Measurements from ENCODE around the gene RCAN3. TPM values are rescaled to one million over a fixed set of nuclear protein-coding genes. Genes with fewer than 3 reads are reported as not detected.
A peak's percentile ranks its signal among the peaks of the same experiment; 100 is the strongest.

The RCAN3 gene
- total RNA-seq, 1 experiment from 2014 or later: 25.6 TPM

DNA sequence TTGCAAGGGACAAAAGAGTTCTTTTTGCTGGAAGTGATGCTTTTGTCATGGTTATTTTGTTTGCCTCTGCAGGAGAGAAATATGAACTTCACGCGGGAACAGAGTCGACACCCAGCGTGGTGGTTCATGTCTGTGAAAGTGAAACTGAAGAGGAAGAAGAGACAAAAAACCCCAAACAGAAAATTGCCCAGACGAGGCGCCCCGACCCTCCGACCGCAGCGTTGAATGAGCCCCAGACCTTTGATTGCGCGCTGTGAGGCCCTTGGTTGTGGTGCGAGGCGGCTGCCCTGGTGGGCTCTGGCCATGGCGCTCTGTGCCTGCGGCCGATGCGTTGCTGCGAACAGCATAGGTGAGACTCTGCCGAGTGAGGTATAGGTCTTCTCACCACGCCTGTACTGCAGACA is 32.4 kb downstream of the RCAN3 start:
- Histone ChIP-seq H3K27me3 (ENCODE audit: low read length) (no peaks in the 10 kb centered on the region), H3K9me3 (ENCODE audit: low read length) (no peaks in the 10 kb centered on the region), H3K4me3 (ENCODE audit: low read length) (no peak overlapping the region), H2AFZ (ENCODE audit: low read length) (no peak overlapping the region), H3K9me2 (replicated peaks; ENCODE audit: low read length) (no peaks in the 10 kb centered on the region), H3K27ac (ENCODE audit: low read length) (no peak overlapping the region), H3K9ac (ENCODE audit: low read length) (no peak overlapping the region), H4K20me1 (ENCODE audit: low read length) (no peaks in the 10 kb centered on the region), H3K4me1 (ENCODE audit: insufficient read depth, low read length) (peaks cover 4% of the 10 kb centered on the region; the same call in 1 of the 2 replicates), H3K4me2 (ENCODE audit: low read length) (no peak overlapping the region), H3K36me3 (ENCODE audit: low read depth, low read length) (peaks cover 6% of the 10 kb centered on the region; the same call in 1 of the 2 replicates), H3K79me2 (ENCODE audit: low read length) (no peaks in the 10 kb centered on the region), H3F3A (ENCODE audit: low read length, unreplicated experiment) (no peaks in the 10 kb centered on the region)
- DNase-seq (no peak), ATAC-seq (no peak)
- POLR2A ChIA-PET (ENCODE audit: unreplicated experiment): no interaction called here
- CTCF ChIA-PET: no interaction called here
- TF ChIP-seq, protein P1, sequence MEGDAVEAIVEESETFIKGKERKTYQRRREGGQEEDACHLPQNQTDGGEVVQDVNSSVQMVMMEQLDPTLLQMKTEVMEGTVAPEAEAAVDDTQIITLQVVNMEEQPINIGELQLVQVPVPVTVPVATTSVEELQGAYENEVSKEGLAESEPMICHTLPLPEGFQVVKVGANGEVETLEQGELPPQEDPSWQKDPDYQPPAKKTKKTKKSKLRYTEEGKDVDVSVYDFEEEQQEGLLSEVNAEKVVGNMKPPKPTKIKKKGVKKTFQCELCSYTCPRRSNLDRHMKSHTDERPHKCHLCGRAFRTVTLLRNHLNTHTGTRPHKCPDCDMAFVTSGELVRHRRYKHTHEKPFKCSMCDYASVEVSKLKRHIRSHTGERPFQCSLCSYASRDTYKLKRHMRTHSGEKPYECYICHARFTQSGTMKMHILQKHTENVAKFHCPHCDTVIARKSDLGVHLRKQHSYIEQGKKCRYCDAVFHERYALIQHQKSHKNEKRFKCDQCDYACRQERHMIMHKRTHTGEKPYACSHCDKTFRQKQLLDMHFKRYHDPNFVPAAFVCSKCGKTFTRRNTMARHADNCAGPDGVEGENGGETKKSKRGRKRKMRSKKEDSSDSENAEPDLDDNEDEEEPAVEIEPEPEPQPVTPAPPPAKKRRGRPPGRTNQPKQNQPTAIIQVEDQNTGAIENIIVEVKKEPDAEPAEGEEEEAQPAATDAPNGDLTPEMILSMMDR (conservative IDR thresholded peaks at IDR 0.05; ENCODE audit: low read depth, low read length): no peak
- no peak for TF ChIP-seq EZH2phosphoT487 (IDR thresholded peaks at IDR 0.05; ENCODE audit: borderline replicate concordance, low read length)
- TF ChIP-seq EZH2 (IDR thresholded peaks at IDR 0.05; ENCODE audit: low read length, unreplicated experiment): no peak
- no TSS peak for BruUV-seq (replicated peaks)
- intact Hi-C loops (cut with micrococcal nuclease): no loop called here

DNA sequence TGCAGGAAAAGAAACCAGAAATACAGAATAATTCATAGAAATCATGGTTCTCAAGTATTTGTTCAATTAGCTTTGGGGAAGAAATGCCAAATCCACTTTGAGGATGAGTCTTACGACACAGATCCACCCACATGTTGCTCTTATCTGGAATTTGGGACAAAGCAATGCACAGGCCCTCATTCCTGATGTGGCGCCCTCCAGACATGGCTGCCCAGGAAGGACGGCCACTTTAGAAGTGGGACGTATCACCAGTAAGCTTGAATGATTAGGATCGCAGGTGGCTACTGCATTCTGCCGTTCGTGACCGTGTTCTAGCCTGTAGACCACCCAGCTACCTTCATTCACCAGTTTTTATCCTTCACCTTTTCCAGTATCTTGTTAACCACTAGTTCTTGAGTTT is 33.1 kb downstream of the RCAN3 start:
- Histone ChIP-seq H3K27me3 (ENCODE audit: low read length) (no peaks in the 10 kb centered on the region), H3K9me3 (ENCODE audit: low read length) (no peaks in the 10 kb centered on the region), H2AFZ (ENCODE audit: low read length) (no peak overlapping the region), H4K20me1 (ENCODE audit: low read length) (no peaks in the 10 kb centered on the region), H3F3A (ENCODE audit: low read length, unreplicated experiment) (no peaks in the 10 kb centered on the region), H3K27ac (ENCODE audit: low read length) (no peak overlapping the region), H3K9ac (ENCODE audit: low read length) (no peak overlapping the region), H3K9me2 (replicated peaks; ENCODE audit: low read length) (no peaks in the 10 kb centered on the region), H3K4me1 (ENCODE audit: insufficient read depth, low read length) (peaks cover 12% of the 10 kb centered on the region), H3K4me2 (ENCODE audit: low read length) (no peak overlapping the region), H3K79me2 (ENCODE audit: low read length) (no peaks in the 10 kb centered on the region), H3K4me3 (ENCODE audit: low read length) (no peak overlapping the region), H3K36me3 (ENCODE audit: low read depth, low read length) (peaks cover 6% of the 10 kb centered on the region; the same call in 1 of the 2 replicates)
- intact Hi-C loops (cut with micrococcal nuclease): no loop called here
- DNase-seq (no peak), ATAC-seq (no peak)
- CTCF ChIA-PET: no interaction called here
- TF ChIP-seq EZH2phosphoT487 (IDR thresholded peaks at IDR 0.05; ENCODE audit: borderline replicate concordance, low read length): no peak
- no peak for TF ChIP-seq EZH2 (IDR thresholded peaks at IDR 0.05; ENCODE audit: low read length, unreplicated experiment)
- TF ChIP-seq, protein P1 (conservative IDR thresholded peaks at IDR 0.05; ENCODE audit: low read depth, low read length): no peak
- TSS peak; percentile 16 for BruUV-seq (replicated peaks)
- POLR2A ChIA-PET (ENCODE audit: unreplicated experiment): no interaction called here

- no peaks in the 10 kb centered on the region for H3K79me2 ChIP-seq (ENCODE audit: low read length)
- no peaks in the 10 kb centered on the region for H3F3A ChIP-seq (ENCODE audit: low read length, unreplicated experiment)
- peaks cover 6% of the 10 kb centered on the region; the same call in 1 of the 2 replicates for H3K36me3 ChIP-seq (ENCODE audit: low read depth, low read length)
- POLR2A ChIA-PET (ENCODE audit: unreplicated experiment): no interaction called here
- intact Hi-C loops (cut with micrococcal nuclease): no loop called here
- H2AFZ ChIP-seq (ENCODE audit: low read length): no peak overlapping the region
- no peak overlapping the region for H3K4me3 ChIP-seq (ENCODE audit: low read length)
- ATAC-seq: no peak
- no TSS peak for BruUV-seq (replicated peaks)
- DNase-seq: no peak
- CTCF ChIA-PET: no interaction called here
- no peaks in the 10 kb centered on the region for H3K9me3 ChIP-seq (ENCODE audit: low read length)
- no peaks in the 10 kb centered on the region for H3K27me3 ChIP-seq (ENCODE audit: low read length)
- peaks cover 17% of the 10 kb centered on the region for H3K4me1 ChIP-seq (ENCODE audit: insufficient read depth, low read length)
- H3K9me2 ChIP-seq (replicated peaks; ENCODE audit: low read length): no peaks in the 10 kb centered on the region
- no peak for TF ChIP-seq EZH2phosphoT487 (IDR thresholded peaks at IDR 0.05; ENCODE audit: borderline replicate concordance, low read length)
- TF ChIP-seq, protein P1 (conservative IDR thresholded peaks at IDR 0.05; ENCODE audit: low read depth, low read length): no peak
- H4K20me1 ChIP-seq (ENCODE audit: low read length): no peaks in the 10 kb centered on the region
- no peak overlapping the region for H3K27ac ChIP-seq (ENCODE audit: low read length)
- no peak overlapping the region for H3K4me2 ChIP-seq (ENCODE audit: low read length)
- H3K9ac ChIP-seq (ENCODE audit: low read length): no peak overlapping the region
Observed at GRCh38 chr1:24536391-24536840, 33.8 kb downstream of the RCAN3 start.

Measured in PC-3 (cell line).